Endothelial cell of umbilical vein (primary cell): ENCODE measurements around the gene DDX4. TPM values are rescaled to one million over a fixed set of nuclear protein-coding genes. Genes with fewer than 3 reads are reported as not detected.

Source experiments
- BruUV-seq: library from RNA; stranded (reverse); fragments of 400-500 nt; replicated peaks from 2 replicates; lab custom pipeline; 2021; lab: Mats Ljungman, UMichigan
- CTCF ChIA-PET: fragments of 300-600, 350-600 bp; sonication (Branson Sonifier 250); formaldehyde crosslinking; loops from one replicate; lab custom pipeline; 2021; ENCODE audit warnings: antibody characterized with exemption, inconsistent platforms; lab: Charles Lee
- POLR2A ChIA-PET: fragments of 300-600, 350-600 bp; sonication (Branson Sonifier 250); formaldehyde crosslinking; loops from one replicate; lab custom pipeline; 2021; ENCODE audit warnings: antibody characterized with exemption, inconsistent platforms; lab: Charles Lee
- DNase-seq: peaks from one replicate; pipeline ENCODE4 v3.0.0-alpha.2; 2011; ENCODE audit warnings: low read depth, low spot score
- FAIRE-seq: peaks from 2 replicates; lab custom pipeline; 2011; peaks lifted over from hg19 to GRCh38; lab: Jason Lieb, UNC
- H2AFZ ChIP-seq: 2 replicates; pipeline ENCODE4 v1.6.0; 2012; ENCODE audit warnings: low read depth, low read length, control low read depth, inconsistent platforms
- H3K27ac ChIP-seq: 2 replicates; pipeline ENCODE4 v1.5.1; 2011; ENCODE audit warnings: low read depth, mild to moderate bottlenecking, control low read depth, low read length, moderate library complexity; ENCODE audit not compliant: insufficient read depth
- H3K27me3 ChIP-seq, 2 experiments: 2 replicates each; pipeline versions ENCODE4 v1.6.0 to v1.6.1; 2011; ENCODE audit warnings: low read length in 2 of 2, mixed read lengths in 1 of 2; ENCODE audit not compliant: control insufficient read depth in 2 of 2, insufficient read depth in 2 of 2
- H3K36me3 ChIP-seq, 2 experiments: 2 replicates in 1 of 2; 3 replicates in 1 of 2; pipeline ENCODE4 v1.5.1; 2011; ENCODE audit warnings: low read length in 2 of 2, mild to moderate bottlenecking in 1 of 2, moderate library complexity in 1 of 2; ENCODE audit not compliant: control insufficient read depth in 2 of 2, insufficient read depth in 2 of 2; ENCODE audit errors: extremely low read depth in 1 of 2
- H3K4me1 ChIP-seq: 3 replicates; pipeline ENCODE4 v1.5.1; 2011; ENCODE audit warnings: mild to moderate bottlenecking, low read length; ENCODE audit not compliant: control insufficient read depth, insufficient read depth; ENCODE audit errors: extremely low read depth
- H3K4me2 ChIP-seq: 2 replicates; pipeline ENCODE4 v1.6.1; 2011; ENCODE audit warnings: low read length, control low read depth, mixed read lengths; ENCODE audit not compliant: insufficient read depth
- H3K4me3 ChIP-seq, 3 experiments: fragments of 200-600 bp in 1 of 3; sonication (generic), shearing (Covaris generic) in 1 of 3; replicated peaks in 1 of 3; 2 replicates each; pipeline ENCODE4 v1.5.1; 2011 to 2016; ENCODE audit warnings: control low read depth in 3 of 3, low read length in 3 of 3, mild to moderate bottlenecking in 2 of 3, inconsistent platforms in 1 of 3, low read depth in 1 of 3, moderate library complexity in 1 of 3; ENCODE audit not compliant: insufficient read depth in 1 of 3
- H3K79me2 ChIP-seq: 2 replicates; pipeline ENCODE4 v1.6.0; 2012; ENCODE audit warnings: low read length, inconsistent platforms; ENCODE audit not compliant: control insufficient read depth, insufficient read depth
- H3K9ac ChIP-seq: replicated peaks from 2 replicates; pipeline ENCODE3; 2011; ENCODE audit warnings: low read length, control low read depth; ENCODE audit not compliant: insufficient read depth; ENCODE audit errors: extremely low read depth
- H3K9me1 ChIP-seq: replicated peaks from 3 replicates; pipeline ENCODE4 v1.6.0; 2011; ENCODE audit warnings: mild to moderate bottlenecking, low read length; ENCODE audit not compliant: control insufficient read depth, insufficient read depth; ENCODE audit errors: extremely low read depth
- H3K9me3 ChIP-seq: replicated peaks from 2 replicates; pipeline ENCODE4 v1.5.1; 2012; ENCODE audit warnings: low read length, inconsistent platforms; ENCODE audit not compliant: control insufficient read depth, insufficient read depth
- H4K20me1 ChIP-seq: replicated peaks from 2 replicates; pipeline ENCODE3; 2011; ENCODE audit warnings: mild to moderate bottlenecking, low read length; ENCODE audit not compliant: control insufficient read depth, insufficient read depth; ENCODE audit errors: extremely low read depth
- EZH2 ChIP-seq: IDR thresholded peaks from 2 replicates; pipeline ENCODE4 v1.6.1; 2012; ENCODE audit warnings: borderline replicate concordance, low read depth, mild to moderate bottlenecking, moderate library complexity, low read length, inconsistent platforms; ENCODE audit not compliant: severe bottlenecking
- GATA2 ChIP-seq: IDR thresholded peaks from 2 replicates; pipeline ENCODE4 v1.7.0; 2011; ENCODE audit warnings: low read depth, mild to moderate bottlenecking, moderate library complexity, mixed read lengths, low read length; ENCODE audit not compliant: insufficient read length, insufficient read depth
- JUN ChIP-seq: IDR thresholded peaks from 2 replicates; pipeline ENCODE4 v1.6.1; 2011; ENCODE audit warnings: borderline replicate concordance, low read depth; ENCODE audit not compliant: insufficient read length, insufficient read depth
- POLR2AphosphoS5 ChIP-seq: IDR thresholded peaks from 2 replicates; pipeline ENCODE4 v1.6.1; 2012; ENCODE audit warnings: low read depth, mild to moderate bottlenecking, control low read depth, low read length, moderate library complexity; ENCODE audit not compliant: insufficient read depth
- dilution Hi-C: fragments of 300-500 bp; cut with MboI; formaldehyde crosslinking; loops from one replicate; pipeline ENCODE4 v1.15.0; 2019; ENCODE audit warnings: low sequenced_read_pairs; ENCODE audit not compliant: extremely low pct_ligation_motif_present
- intact Hi-C: fragments of 100-400 bp; cut with micrococcal nuclease; formaldehyde crosslinking; loops from one replicate; pipeline ENCODE4 v1.10.0; 2022
- polyA plus RNA-seq, 4 experiments: library from polyadenylated mRNA; depleted of rRNA in 3 of 4; stranded (reverse) in 3 of 4; unstranded in 1 of 4; fragments of >200 nt; gene quantifications; 2 replicates each; pipeline versions ENCODE4 v1.2.1 to v1.2.3, GENCODE V29; 2011 to 2012; ENCODE audit warnings: missing spikeins in 1 of 4
- total RNA-seq: library from RNA; stranded (reverse); gene quantifications from 2 replicates; pipeline ENCODE4 v1.2.3, GENCODE V29; 2021
- TF ChIP-seq, protein P1 (sequence below), 2 donors: IDR thresholded peaks; 1 replicate in 1 of 2; 2 replicates in 1 of 2; pipeline ENCODE4 v1.5.1; 2011; ENCODE audit warnings: low read length in 2 of 2, mild to moderate bottlenecking in 2 of 2, moderate library complexity in 2 of 2, control low read depth in 1 of 2, inconsistent platforms in 1 of 2, low read depth in 1 of 2; ENCODE audit not compliant: insufficient read depth in 1 of 2; ENCODE audit errors: extremely low read depth in 1 of 2

Gene DDX4
- total and polyA plus RNA-seq, 2 donors (not counting 3 experiments of a cell fraction or from before 2014, with no cell fraction given) = not detected

GRCh38 chr5:55701462-55702103, 36.3 kb upstream of the DDX4 start:
- no peaks in the 10 kb centered on the region for H4K20me1 ChIP-seq
- H3K36me3 ChIP-seq = peaks cover 0 to 2% of the 10 kb centered on the region in 2 experiments
- dilution Hi-C loops = no loop called here
- TF ChIP-seq JUN = no peak
- TF ChIP-seq EZH2 = no peak
- TF ChIP-seq, protein P1, sequence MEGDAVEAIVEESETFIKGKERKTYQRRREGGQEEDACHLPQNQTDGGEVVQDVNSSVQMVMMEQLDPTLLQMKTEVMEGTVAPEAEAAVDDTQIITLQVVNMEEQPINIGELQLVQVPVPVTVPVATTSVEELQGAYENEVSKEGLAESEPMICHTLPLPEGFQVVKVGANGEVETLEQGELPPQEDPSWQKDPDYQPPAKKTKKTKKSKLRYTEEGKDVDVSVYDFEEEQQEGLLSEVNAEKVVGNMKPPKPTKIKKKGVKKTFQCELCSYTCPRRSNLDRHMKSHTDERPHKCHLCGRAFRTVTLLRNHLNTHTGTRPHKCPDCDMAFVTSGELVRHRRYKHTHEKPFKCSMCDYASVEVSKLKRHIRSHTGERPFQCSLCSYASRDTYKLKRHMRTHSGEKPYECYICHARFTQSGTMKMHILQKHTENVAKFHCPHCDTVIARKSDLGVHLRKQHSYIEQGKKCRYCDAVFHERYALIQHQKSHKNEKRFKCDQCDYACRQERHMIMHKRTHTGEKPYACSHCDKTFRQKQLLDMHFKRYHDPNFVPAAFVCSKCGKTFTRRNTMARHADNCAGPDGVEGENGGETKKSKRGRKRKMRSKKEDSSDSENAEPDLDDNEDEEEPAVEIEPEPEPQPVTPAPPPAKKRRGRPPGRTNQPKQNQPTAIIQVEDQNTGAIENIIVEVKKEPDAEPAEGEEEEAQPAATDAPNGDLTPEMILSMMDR (IDR thresholded peaks at IDR 0.05; ENCODE audit: extremely low read depth in 1 of 2, insufficient read depth in 1 of 2, low read depth in 1 of 2, low read length in 2 of 2) = no peak
- TF ChIP-seq GATA2 = no peak
- TF ChIP-seq POLR2AphosphoS5 = no peak
- no peak overlapping the region for H3K4me3 ChIP-seq
- H3K9me3 ChIP-seq = no peaks in the 10 kb centered on the region
- no peaks in the 10 kb centered on the region for H3K27me3 ChIP-seq
- no peaks in the 10 kb centered on the region for H3K9me1 ChIP-seq
- CTCF ChIA-PET = interaction anchor here (1.0 to 2.8 kb wide), 3 partner anchors 10 to 376 kb away, joined by 3 to 17 read pairs (median 4); no protein-coding TSS in a partner anchor
- BruUV-seq = no TSS peak
- H3K4me2 ChIP-seq = no peak overlapping the region
- DNase-seq (no peak), FAIRE-seq (no peak)
- H2AFZ ChIP-seq = no peak overlapping the region
- no peaks in the 10 kb centered on the region for H3K79me2 ChIP-seq
- POLR2A ChIA-PET = no interaction called here
- H3K4me1 ChIP-seq = no peaks in the 10 kb centered on the region
- no peak overlapping the region for H3K27ac ChIP-seq
- intact Hi-C loops = no loop called here
- no peak overlapping the region for H3K9ac ChIP-seq
